GM18951 (cell line): ENCODE data around the gene BSG.
"Not testable (repeated sequence)": the region's sequence is repeated elsewhere in the genome, so short reads cannot be mapped to it uniquely, and the experiment has no call there.

ENCODE experiments used
- POLR2A ChIP-seq: IDR thresholded peaks from 4 replicates; pipeline ENCODE4 v1.6.1; 2011; ENCODE audit warnings: mild to moderate bottlenecking; ENCODE audit not compliant: insufficient read length, insufficient read depth; ENCODE audit errors: extremely low read depth
- in situ Hi-C: fragments of 300-500 bp; cut with MboI; formaldehyde crosslinking; loops from one replicate; pipeline ENCODE4 v1.12.0; 2022; ENCODE audit warnings: low sequenced_read_pairs, mixed read lengths, inconsistent platforms; ENCODE audit not compliant: unreplicated experiment

BSG gene

GRCh38 chr19:620166-620862 is 47.9 kb downstream of the BSG start:
- in situ Hi-C loops: no loop called here
- no peak for TF ChIP-seq POLR2A

GRCh38 chr19:621191-621590 is 48.8 kb downstream of the BSG start:
- in situ Hi-C loops: not testable (repeated sequence)

GRCh38 chr19:621819-622218 is 49.4 kb downstream of the BSG start:
- in situ Hi-C loops: no loop called here

DNA sequence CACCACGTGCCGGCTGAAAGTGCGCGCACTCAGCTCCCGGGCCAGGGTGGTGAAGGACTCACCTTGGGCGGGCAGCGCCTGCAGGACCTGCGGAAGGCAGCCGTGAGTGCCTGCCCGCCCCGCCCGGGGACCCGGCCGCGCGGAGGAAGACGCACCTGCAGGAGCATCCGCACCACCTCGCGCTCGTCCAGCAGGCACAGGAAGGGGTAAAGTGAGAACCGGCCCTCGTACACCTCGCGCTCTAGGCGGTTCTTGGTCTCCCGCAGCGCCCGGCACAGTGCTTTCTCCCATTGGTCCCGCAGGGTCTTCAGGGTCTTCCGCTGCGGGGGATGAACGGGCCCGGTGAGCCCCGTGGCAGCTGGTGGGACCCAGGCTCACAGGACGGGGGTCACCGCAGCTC is 50.3 kb downstream of the BSG start:
- in situ Hi-C loops: no loop called here
- no peak for TF ChIP-seq POLR2A

More at GRCh38 chr19:621819-622218, 49.4 kb downstream of the BSG start:
- no peak for TF ChIP-seq POLR2A

GRCh38 chr19:623175-623916 is 51.0 kb downstream of the BSG start:
- no peak for TF ChIP-seq POLR2A
- in situ Hi-C loops: no loop called here

DNA sequence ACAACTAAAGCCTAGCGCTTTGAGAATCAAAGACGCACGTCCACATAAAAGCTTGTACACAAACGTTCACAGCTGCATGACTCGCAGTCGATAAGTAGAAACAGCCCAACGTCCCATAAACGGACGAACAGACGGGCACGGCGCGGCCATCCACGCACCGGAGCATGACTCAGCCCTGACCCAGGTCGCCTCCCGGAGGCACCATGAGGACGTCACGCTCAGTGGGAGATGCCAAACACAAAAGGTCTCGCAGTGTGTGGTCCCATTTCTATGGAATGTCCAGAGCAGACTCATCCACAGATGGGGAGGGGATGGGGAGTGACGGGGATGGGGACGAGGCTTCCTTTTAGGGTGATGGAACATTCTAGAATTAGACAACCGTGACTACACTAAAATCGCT is 51.6 kb downstream of the BSG start:
- in situ Hi-C loops: no loop called here
- no peak for TF ChIP-seq POLR2A

DNA sequence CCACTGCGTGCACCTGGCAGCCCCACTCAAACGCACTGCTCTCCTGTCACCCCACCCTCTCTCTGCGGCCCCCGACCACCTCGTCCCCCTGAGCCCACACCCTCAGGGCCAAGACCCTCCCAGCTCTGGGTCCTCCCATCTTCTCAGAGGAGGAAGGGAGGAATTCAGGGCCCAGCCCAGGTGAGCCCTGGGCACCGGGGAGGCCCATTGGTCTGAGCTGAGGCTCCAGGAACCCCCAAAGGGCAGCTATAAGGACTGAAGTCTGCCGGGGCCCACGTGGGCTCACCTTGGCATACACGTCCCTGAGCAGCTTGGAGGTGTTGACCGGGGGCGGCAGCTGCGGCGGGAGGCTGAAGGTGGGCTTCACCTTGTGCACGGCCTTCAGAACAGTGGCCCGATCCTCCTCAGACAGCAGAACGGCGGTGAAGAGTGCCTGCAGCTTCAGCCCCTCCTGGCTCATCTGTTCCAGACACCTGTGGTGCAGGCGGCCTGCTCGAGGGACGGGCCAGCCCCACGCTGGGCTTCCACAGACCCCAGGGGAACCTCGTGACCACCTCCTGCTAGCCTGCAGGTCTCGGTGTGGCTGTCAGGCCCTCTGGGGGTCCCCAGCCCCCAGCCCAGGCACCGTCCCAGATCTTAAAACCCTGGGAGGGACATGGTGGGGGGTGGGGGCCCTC is 52.2 kb downstream of the BSG start:
- no peak for TF ChIP-seq POLR2A
- in situ Hi-C loops: no loop called here

- TF ChIP-seq POLR2A: no peak
- in situ Hi-C loops: no loop called here
These were observed 52.9 kb downstream of the BSG start for GRCh38 chr19:625257-625656.

DNA sequence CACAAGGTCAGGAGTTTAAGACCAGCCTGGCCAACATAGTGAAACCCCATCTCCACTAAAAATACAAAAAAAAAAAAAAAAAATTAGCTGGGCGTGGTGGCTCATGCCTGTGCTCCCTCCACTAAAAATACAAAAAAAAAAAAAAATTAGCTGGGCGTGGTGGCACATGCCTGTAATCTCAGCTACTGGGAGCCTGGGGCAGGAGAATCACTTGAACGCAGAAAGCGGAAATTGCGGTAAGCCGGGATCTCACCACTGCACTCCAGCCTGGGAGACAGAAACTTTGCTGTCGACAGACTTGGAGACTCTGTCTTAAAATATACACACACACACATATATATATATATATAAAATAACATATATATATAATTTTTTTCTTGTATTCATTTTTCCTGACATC is 54.2 kb downstream of the BSG start:
- in situ Hi-C loops: not testable (repeated sequence)

- in situ Hi-C loops: no loop called here
These were observed 55.8 kb downstream of the BSG start for GRCh38 chr19:628168-628567.

GRCh38 chr19:629515-629914 is 57.1 kb downstream of the BSG start:
- in situ Hi-C loops: not testable (repeated sequence)

More at GRCh38 chr19:628168-628567, 55.8 kb downstream of the BSG start:
- TF ChIP-seq POLR2A: no peak

DNA sequence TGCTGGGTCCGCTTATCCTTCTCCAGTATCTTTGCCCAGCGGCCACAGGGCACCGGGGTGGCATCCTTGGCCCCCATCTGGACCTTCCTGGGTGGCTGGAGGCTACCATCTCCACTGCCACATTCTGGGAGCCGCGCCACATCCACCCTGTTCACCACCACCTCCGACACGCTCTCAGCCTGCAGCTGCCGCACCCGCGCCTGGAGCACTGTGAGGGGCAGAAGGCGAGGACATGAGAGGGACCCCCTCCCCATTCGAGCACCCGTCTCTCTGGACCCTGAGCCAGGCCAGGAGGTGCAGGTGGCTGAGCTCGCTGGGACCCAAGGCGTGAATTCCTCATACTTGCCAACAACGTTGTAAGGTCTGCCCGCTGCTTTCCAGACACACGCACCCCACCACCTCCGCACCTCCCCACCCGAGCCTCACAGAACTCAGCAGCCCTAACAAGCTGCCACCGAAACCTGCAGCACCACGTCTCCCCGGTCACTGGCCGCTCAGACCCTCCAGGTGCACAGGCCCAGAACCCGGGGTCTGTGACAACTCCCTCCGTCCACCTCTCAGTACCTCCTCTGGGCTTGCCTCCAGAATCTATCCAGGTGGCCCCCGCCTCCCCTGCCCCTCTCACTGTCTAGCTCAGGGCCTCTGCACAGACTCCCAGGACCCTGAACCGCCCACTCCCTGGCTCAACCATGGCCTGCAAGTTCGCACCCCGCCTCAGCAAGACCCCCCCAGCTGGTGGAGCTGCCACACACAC is 57.7 kb downstream of the BSG start:
- TF ChIP-seq POLR2A: no peak
- in situ Hi-C loops: no loop called here

DNA sequence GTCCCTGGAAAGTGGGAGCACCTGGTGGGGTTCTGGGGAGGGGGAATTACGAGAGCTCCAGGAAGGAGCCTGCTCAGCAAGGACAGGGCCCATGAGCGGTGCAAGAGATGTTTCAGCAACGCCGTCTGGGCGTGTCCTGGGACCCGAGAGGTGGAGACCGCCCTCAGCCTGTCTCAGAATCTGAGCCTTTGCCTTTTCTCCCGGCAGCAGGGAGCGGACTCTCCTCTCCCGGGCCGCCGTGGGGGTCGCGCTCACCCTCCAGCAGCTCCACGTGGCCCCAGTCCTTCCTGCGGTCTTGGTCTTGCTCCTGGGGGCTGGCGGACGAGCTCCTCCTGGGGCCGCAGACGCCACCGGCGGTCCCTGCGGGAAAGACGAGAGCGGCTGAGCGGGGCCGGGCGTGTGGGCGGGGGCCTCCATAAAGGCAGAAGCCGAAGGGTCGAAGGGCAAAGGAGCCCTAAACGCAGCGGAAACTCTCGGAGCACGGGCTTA is 60.2 kb downstream of the BSG start:
- in situ Hi-C loops: no loop called here

More for the DNA sequence above, 60.2 kb downstream of the BSG start:
- TF ChIP-seq POLR2A: no peak
